Lung (tissue), 12 donors: Measurements from ENCODE around the gene LRRC8A. TPM values are rescaled to one million over a fixed set of nuclear protein-coding genes. Genes with fewer than 3 reads are reported as not detected.
"Not testable (repeated sequence)": the region's sequence is repeated elsewhere in the genome, so short reads cannot be mapped to it uniquely, and the experiment has no call there.

ENCODE experiments used
- ATAC-seq: fragments of 200-7000 bp; cut with Tn5 transposase; one replicate; pipeline ENCODE4 v1.9.1; 2020; ENCODE audit warnings: moderate number of reproducible peaks; ENCODE audit not compliant: insufficient read depth, low FRiP score
- DNase-seq, 3 donors: peaks; one replicate each; pipeline ENCODE4 v3.0.0-alpha.2; 2013 to 2017
- H3K27ac ChIP-seq, 2 donors: one replicate each; pipeline ENCODE4 v1.5.1; 2013; ENCODE audit warnings: mild to moderate bottlenecking in 2 of 2, moderate library complexity in 2 of 2, control low read depth in 1 of 2, inconsistent platforms in 1 of 2, low read depth in 1 of 2, low read length in 1 of 2
- H3K27me3 ChIP-seq, 3 donors: one replicate each; pipeline ENCODE4 v1.5.1; 2013; ENCODE audit warnings: low read length in 2 of 3; ENCODE audit not compliant: control insufficient read depth in 3 of 3, insufficient read depth in 3 of 3
- H3K36me3 ChIP-seq, 4 donors: one replicate each; pipeline ENCODE4 v1.5.1; 2013; ENCODE audit warnings: low read length in 4 of 4, mild to moderate bottlenecking in 1 of 4, moderate library complexity in 1 of 4; ENCODE audit not compliant: control insufficient read depth in 4 of 4, insufficient read depth in 4 of 4
- H3K4me1 ChIP-seq, 5 donors: one replicate each; pipeline ENCODE4 v1.5.1; 2013; ENCODE audit warnings: low read length in 5 of 5, mild to moderate bottlenecking in 2 of 5, moderate library complexity in 1 of 5; ENCODE audit not compliant: control insufficient read depth in 5 of 5, insufficient read depth in 5 of 5
- H3K4me3 ChIP-seq: one replicate; pipeline ENCODE4 v1.5.1; 2013; ENCODE audit warnings: mild to moderate bottlenecking, control low read depth, moderate library complexity
- H3K9ac ChIP-seq, 2 donors: one replicate each; pipeline ENCODE4 v1.5.1; 2013; ENCODE audit warnings: low read length in 2 of 2, control low read depth in 1 of 2; ENCODE audit not compliant: insufficient read depth in 1 of 2
- H3K9me3 ChIP-seq, 4 donors: one replicate each; pipeline ENCODE4 v1.5.1; 2013; ENCODE audit warnings: low read length in 3 of 4, mild to moderate bottlenecking in 1 of 4, moderate library complexity in 1 of 4; ENCODE audit not compliant: control insufficient read depth in 4 of 4, insufficient read depth in 3 of 4
- CTCF ChIP-seq: IDR thresholded peaks from 2 replicates; pipeline ENCODE4 v1.5.1; 2012; ENCODE audit warnings: mild to moderate bottlenecking; ENCODE audit errors: control extremely low read depth, extremely low read depth
- WGBS, 2 donors: extraction: QIAGEN DNeasy Blood & Tissue Kit; methylation state at CpG; one replicate each; pipeline ENCODE4 v1.1.7; 2013; 5-methylcytosine and 5-hydroxymethylcytosine counted together
- polyA plus RNA-seq, 2 donors: library from polyadenylated mRNA; stranded (reverse); fragments of 200-250 nt; gene quantifications; one replicate each; pipeline ENCODE4 v1.2.1, GENCODE V29; 2013
- total RNA-seq, 2 donors: library from RNA; depleted of rRNA in 1 of 2; stranded (reverse); fragments of >200 nt in 1 of 2; gene quantifications; one replicate each; pipeline ENCODE4 v1.2.1, GENCODE V29; 2014 to 2021
- donor health status: control.
- donor health status: control.
- donor health status: Bipolar disorder and iron deficiency.
- donor health status: healthy.
- donor health status: DM: yes; HTN: yes; CAD: no.

Gene LRRC8A
- total and polyA plus RNA-seq, 4 donors: 26.6 to 66.9 (median 45.6) TPM

GRCh38 chr9:128858476-128858875, 23.5 kb upstream of the LRRC8A start:
- ATAC-seq, H3K27me3 ChIP-seq, H3K4me3 ChIP-seq, H3K27ac ChIP-seq, H3K9me3 ChIP-seq, H3K36me3 ChIP-seq, DNase-seq, H3K9ac ChIP-seq, H3K4me1 ChIP-seq: not testable (repeated sequence)
- WGBS, 2 donors: 94 to 96% methylated on average over 7 of the region's 7 CpGs

GRCh38 chr9:128860937-128861336, 21.0 kb upstream of the LRRC8A start:
- ATAC-seq (no peak), DNase-seq (no peak)
- H3K4me3 ChIP-seq: no peak overlapping the region
- WGBS, 2 donors: 95% methylated on average over 5 of the region's 5 CpGs
- peaks cover 0 to 4% (median 0%) of the 10 kb centered on the region in 5 donors for H3K4me1 ChIP-seq
- TF ChIP-seq CTCF: no peak
- H3K9me3 ChIP-seq: no peaks in the 10 kb centered on the region
- no peaks in the 10 kb centered on the region for H3K36me3 ChIP-seq
- no peak overlapping the region for H3K9ac ChIP-seq
- no peak overlapping the region for H3K27ac ChIP-seq
- no peaks in the 10 kb centered on the region for H3K27me3 ChIP-seq

GRCh38 chr9:128861501-128861900, 20.4 kb upstream of the LRRC8A start:
- DNase-seq: no peak
- no peak for ATAC-seq
- Histone ChIP-seq H3K36me3 (no peaks in the 10 kb centered on the region), H3K4me3 (no peak overlapping the region), H3K9ac (peak overlapping the region in 1 of 2 donors; percentile 13), H3K27ac (peak overlapping the region in 1 of 2 donors; percentile 57), H3K9me3 (no peaks in the 10 kb centered on the region), H3K4me1 (peaks cover 0 to 4% (median 0%) of the 10 kb centered on the region in 5 donors), H3K27me3 (no peaks in the 10 kb centered on the region)
- no peak for TF ChIP-seq CTCF
- 66 to 72% methylated on average over 6 of the region's 6 CpGs for WGBS, 2 donors

- H3K27ac ChIP-seq: peak overlapping the region in 1 of 2 donors; percentile 43
- WGBS, 2 donors: 62 to 85% methylated on average over 6 of the region's 6 CpGs
Measured at GRCh38 chr9:128862401-128862851, 19.5 kb upstream of the LRRC8A start.

More at GRCh38 chr9:128862401-128862851, 19.5 kb upstream of the LRRC8A start:
- Histone ChIP-seq H3K9me3 (no peaks in the 10 kb centered on the region), H3K27me3 (no peaks in the 10 kb centered on the region), H3K36me3 (no peaks in the 10 kb centered on the region), H3K4me1 (peaks cover 0 to 4% (median 0%) of the 10 kb centered on the region in 5 donors), H3K9ac (no peak overlapping the region), H3K4me3 (no peak overlapping the region)
- DNase-seq: no peak
- no peak for TF ChIP-seq CTCF
- peak; percentile 13 for ATAC-seq
